Activated naive CD8-positive, alpha-beta T cell treated with anti-CD3 and anti-CD28 coated beads, Interleukin-2, amount 50 U/mL, for 16 hours (primary cell): Measurements from ENCODE around the gene ATAD3B.
"Not testable (repeated sequence)": the region's sequence is repeated elsewhere in the genome, so short reads cannot be mapped to it uniquely, and the experiment has no call there.

ENCODE experiments used
- DNase-seq: peaks from one replicate; pipeline ENCODE4 v3.0.0-alpha.2; 2020; ENCODE audit warnings: low read depth, low spot score

Gene ATAD3B

GRCh38 chr1:1510912-1511532 is 39.5 kb downstream of the ATAD3B start:
- DNase-seq = no peak

GRCh38 chr1:1511533-1512285 is 40.1 kb downstream of the ATAD3B start, which contains the start of gene ATAD3A:
Gene ATAD3A, plus strand, starts transcription at chr1:1512162. Its CDS starts 107 bp downstream, at chr1:1512269.
- peak; percentile 90 for DNase-seq

DNA sequence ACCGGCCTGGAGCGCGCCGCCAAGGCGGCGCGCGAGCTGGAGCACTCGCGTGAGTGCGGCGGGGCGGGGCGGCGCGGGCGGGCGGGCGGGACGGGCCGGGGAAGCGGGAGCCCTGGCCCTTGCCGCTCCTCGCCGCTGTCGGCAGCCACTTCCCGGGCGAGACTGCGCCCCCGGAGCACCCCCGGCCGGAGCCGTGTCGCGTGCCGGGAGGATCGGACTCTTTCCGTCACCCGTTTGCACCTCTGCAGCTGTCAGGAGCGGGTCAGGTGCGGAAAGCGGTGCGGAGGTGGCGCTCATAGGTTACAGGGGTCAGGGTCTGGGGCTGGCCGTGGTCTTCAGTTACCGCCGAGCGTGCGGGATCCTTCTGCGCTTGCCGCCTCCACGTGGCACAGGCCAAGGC is 40.9 kb downstream of the ATAD3B start:
- not testable (repeated sequence) for DNase-seq

DNA sequence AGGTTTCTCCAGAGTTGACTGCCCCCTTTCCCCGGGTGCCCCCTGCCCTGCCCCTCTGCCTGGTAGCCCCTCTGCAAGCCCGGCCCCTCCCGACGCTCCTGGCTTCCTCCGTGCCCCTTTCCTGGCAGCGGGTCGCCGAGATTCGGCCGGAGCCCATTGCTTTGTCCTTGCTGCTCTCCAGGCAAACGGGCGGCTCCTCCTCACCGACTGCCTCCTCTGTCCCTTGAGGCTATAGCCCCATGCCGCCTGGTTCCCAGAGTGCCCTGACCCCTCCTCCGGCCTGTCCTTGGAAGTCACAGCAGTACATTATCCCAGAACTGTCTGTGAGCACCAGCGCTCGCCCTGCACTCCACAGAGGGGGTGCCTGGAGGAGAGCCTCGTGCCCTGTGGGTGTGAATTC is 42.1 kb downstream of the ATAD3B start:
- not testable (repeated sequence) for DNase-seq

DNA sequence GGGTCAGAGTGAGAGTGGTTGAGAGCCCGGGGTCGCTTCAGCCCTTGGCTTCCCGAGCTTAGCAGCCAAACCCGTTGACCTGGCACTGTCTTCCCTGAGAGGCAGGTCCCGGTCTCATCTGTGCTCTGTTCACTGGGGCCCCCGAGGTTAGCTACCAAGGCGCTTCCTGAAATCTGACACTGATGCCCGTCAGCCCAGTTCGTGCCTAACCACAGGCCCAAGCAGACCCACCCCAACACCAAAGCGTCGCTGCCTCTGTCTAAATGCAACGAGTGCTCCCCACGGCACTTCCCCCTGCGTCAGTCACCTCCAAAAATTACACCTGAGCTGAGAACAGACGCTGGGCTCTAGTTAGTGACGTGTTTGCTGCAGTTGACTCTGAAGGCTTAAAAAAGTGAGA is 42.8 kb downstream of the ATAD3B start:
- not testable (repeated sequence) for DNase-seq

GRCh38 chr1:1516923-1517322 is 45.4 kb downstream of the ATAD3B start:
- DNase-seq = not testable (repeated sequence)

DNA sequence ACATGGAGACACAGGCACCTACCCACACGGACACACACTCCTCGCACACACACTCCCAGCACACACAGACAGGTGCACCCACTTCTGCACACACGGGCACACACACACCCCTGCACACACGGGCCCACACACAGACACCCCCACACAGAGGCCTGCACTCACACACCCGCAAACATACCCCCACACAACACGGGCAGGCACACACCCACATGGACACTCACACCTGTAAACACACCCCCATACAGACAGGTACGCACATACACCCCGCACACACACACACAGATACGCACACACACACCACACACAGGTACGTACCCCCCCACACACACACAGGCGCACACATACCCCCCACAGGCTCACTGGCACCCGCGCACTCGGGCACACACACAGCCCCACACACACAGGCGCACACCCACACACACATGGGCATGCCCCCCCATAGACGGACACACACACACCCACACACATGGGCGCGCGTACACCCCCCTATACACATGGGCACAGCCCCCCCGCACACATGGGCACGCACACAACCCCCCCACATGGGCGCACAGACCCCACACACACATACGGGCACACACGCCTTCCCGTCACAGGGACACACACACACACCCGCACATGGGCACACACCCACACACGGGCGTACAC is 46.5 kb downstream of the ATAD3B start:
- no peak for DNase-seq

GRCh38 chr1:1518621-1519007 is 47.0 kb downstream of the ATAD3B start:
- not testable (repeated sequence) for DNase-seq

GRCh38 chr1:1519805-1520505 is 48.4 kb downstream of the ATAD3B start:
- not testable (repeated sequence) for DNase-seq

GRCh38 chr1:1521331-1521730 is 49.8 kb downstream of the ATAD3B start:
- DNase-seq = no peak

DNA sequence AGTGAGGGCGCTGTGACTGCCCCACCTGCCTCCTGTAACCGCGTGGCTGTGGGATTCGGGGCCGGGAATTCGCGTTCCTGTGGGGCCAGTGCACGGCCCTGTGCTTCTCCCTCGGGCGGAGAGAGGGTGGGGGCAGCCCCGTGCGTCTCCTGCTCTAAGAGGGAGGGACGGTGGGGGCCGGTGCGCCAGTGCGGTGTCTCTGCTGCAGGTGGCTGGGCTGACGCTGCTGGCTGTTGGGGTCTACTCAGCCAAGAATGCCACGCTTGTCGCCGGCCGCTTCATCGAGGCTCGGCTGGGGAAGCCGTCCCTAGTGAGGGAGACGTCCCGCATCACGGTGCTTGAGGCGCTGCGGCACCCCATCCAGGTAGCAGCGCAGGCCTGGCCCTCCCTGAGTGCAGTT is 51.0 kb downstream of the ATAD3B start:
- DNase-seq = not testable (repeated sequence)

DNA sequence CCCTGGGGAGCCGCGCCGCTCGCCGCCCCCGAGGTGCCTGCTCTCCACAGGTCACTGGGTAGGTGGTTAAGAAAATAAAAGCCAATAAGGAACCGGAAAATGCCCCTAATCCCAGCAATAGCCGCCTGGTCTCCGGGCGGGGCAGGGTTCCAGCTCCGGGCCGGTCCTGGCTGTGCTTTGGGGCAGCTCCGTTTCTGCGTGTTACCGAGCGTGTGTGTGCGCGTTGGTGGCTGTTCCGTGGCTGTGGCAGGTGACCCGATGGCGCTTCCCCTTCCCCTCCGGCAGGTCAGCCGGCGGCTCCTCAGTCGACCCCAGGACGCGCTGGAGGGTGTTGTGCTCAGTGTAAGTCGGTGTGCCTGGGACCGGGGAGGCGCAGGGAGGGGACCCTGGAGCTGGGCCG is 51.7 kb downstream of the ATAD3B start:
- not testable (repeated sequence) for DNase-seq

GRCh38 chr1:1523651-1524050 is 52.1 kb downstream of the ATAD3B start:
- DNase-seq = not testable (repeated sequence)

DNA sequence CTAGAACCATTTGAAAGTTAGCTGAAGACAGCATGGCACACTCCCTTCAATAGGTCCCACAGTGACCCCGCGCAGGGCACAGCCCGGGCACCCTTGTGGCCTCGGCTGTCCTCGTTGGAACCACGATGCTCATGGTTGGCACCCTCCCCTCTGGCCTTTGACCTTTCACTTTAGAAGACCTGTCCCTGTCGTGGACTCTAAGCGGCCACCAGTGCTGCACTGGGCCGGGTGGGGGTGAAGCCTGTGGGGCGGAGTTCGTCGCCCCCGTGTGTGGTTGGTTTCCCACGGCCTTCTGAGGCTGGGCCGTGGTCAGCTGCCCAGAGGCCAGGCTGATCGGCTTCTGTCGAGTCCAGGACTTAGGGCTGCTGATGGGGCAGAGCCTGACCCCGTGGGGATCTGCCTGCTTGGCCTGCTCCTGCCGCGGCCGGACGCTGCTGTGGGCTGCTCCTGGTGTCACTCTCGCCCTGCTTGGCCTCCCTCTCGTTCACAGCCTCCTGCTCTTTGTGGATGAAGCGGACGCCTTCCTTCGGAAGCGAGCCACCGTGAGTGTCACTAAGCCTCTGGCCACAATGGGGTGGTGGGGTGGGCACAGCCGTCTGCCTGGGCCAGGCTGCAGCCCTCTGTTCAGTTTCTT is 53.3 kb downstream of the ATAD3B start:
- DNase-seq = not testable (repeated sequence)

DNA sequence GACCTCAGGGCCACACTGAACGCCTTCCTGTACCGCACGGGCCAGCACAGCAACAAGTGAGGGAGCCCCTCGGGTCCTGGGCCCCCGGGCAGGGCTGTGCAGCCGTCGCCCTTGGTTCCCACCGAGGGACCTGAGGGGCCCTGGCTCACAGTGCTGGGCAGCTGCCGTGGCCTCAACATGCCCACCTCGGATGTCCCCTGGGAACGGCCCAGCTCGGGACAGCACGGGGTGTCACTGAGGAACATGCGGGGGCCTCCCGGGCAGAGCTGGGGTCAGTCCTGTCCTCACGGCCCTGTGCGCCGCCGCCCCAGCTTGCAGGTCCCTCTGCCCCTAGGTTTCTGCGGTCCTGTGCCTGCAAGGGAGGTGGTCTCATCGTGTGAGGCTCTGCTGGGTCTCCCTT is 54.9 kb downstream of the ATAD3B start:
- not testable (repeated sequence) for DNase-seq

DNA sequence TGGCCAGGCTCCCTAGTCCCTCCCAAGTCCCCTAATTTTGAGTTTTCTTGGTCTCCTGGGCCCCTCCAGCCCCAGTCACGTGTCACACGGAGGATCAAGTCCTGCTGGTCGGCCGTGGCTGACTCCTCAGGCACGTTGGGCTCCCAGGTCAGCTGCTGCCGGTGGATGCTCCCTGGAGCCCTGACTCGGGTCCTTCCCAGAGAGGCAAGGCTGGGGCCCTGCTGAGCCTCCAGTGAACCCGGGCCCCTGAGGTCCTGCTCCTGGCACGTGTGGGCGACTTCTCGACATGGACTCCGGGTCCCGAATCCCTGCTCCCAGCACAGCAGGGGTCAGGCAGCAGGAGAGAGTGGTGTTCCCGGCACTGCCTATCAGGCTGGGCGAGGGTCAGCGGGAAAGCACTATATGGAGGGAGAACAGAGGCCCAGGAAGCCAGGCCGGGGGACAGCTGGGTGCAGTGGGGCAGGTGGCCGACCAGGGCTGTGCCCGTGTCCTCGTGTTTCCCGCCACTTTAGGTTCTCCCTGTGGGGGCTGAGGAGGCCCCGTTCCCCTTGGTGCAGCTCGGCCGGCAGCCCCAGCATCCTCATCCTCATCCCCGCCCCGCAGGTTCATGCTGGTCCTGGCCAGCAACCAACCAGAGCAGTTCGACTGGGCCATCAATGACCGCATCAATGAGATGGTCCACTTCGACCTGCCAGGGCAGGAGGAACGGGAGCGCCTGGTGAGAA is 55.7 kb downstream of the ATAD3B start:
- no peak for DNase-seq

GRCh38 chr1:1528301-1529267 is 57.0 kb downstream of the ATAD3B start:
- no peak for DNase-seq

- DNase-seq = no peak
Measured at GRCh38 chr1:1529321-1529720, 57.8 kb downstream of the ATAD3B start.

DNA sequence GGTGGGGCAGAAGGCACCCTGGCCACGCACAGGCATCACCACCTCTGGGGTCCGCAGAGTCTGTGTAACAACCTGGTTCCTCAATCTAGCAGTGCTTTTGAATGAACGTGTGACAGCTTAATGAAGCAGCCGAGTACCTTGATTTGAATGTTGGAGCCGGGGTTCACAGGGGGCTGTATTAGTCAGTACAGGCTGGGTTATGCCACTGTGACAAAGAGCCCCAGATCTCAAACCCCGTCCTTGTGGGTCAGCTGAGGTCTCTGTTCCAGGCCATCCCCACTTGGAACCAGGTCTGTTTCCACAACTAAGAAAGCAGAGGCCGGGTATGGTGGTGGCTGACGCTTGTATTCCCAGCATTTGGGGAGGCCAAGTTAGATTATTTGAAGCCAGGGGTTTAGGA is 58.4 kb downstream of the ATAD3B start:
- DNase-seq = no peak

DNA sequence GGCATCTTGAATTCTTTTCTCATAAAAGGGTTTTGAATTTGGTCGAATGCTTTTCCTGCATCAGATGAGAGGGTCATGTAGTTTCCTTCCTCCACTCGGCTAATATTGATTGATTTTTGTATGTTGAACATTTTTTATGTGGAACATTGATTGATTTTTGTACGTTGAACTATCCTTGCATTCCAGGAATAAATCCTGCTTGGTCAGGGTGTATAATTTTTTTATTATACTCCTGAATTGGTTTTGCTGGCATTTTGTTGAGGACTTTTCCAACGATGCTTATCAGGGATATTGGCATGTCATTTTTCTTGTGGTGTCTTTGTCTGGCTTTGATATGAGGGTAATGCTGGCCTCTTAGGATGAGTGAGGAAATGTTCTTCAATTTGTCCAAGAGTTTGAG is 60.4 kb downstream of the ATAD3B start:
- DNase-seq = no peak
